A172 (cell line): ENCODE results near the gene GNL1. TPM values are rescaled to one million over a fixed set of nuclear protein-coding genes. Genes with fewer than 3 reads are reported as not detected.

ENCODE experiments used
- DNase-seq: peaks from one replicate; pipeline ENCODE4 v3.0.0-alpha.2; 2015; ENCODE audit warnings: low spot score
- total RNA-seq: library from RNA; depleted of rRNA; stranded (reverse); fragments of >200 nt; shearing (Covaris generic); gene quantifications from 2 replicates; pipeline ENCODE4 v1.2.3, GENCODE V29; 2014

Gene GNL1
- total RNA-seq, 1 experiment from 2014 or later = 15.0 TPM

- no peak for DNase-seq
Observed at GRCh38 chr6:30568245-30568644, 12.0 kb upstream of the GNL1 start.

- DNase-seq = no peak
Observed at GRCh38 chr6:30565772-30566171, 9.5 kb upstream of the GNL1 start.

GRCh38 chr6:30564114-30564513, 7.8 kb upstream of the GNL1 start:
- DNase-seq = no peak

- DNase-seq = no peak
Observed at GRCh38 chr6:30562470-30563425, 6.5 kb upstream of the GNL1 start.

GRCh38 chr6:30560930-30561329, 4.6 kb upstream of the GNL1 start:
- DNase-seq = no peak

- DNase-seq = no peak
Observed at GRCh38 chr6:30557683-30557981, 1.3 kb upstream of the GNL1 start.

GRCh38 chr6:30556906-30557682, 805 bp upstream of the GNL1 start, which contains the start of gene PRR3:
Gene PRR3, plus strand, starts transcription at chr6:30557295. Its CDS starts 50 bp downstream, at chr6:30557345.
- DNase-seq = peak; percentile 86

- DNase-seq = no peak
Observed at GRCh38 chr6:30555816-30556065, 548 bp downstream of the GNL1 start.

GRCh38 chr6:30554962-30555815, 1.1 kb downstream of the GNL1 start:
- no peak for DNase-seq

GRCh38 chr6:30554404-30554803, 1.9 kb downstream of the GNL1 start:
- no peak for DNase-seq

- DNase-seq = no peak
Observed at GRCh38 chr6:30548375-30548774, 7.9 kb downstream of the GNL1 start.

GRCh38 chr6:30547454-30547853, 8.8 kb downstream of the GNL1 start:
- DNase-seq = no peak

GRCh38 chr6:30544666-30545272, 11.5 kb downstream of the GNL1 start:
- DNase-seq = peak; percentile 74

GRCh38 chr6:30543821-30544220, 12.5 kb downstream of the GNL1 start:
- DNase-seq = no peak

GRCh38 chr6:30542915-30543314, 13.4 kb downstream of the GNL1 start:
- DNase-seq = no peak

GRCh38 chr6:30542404-30542725, 13.9 kb downstream of the GNL1 start:
- no peak for DNase-seq

GRCh38 chr6:30541515-30542403, 14.5 kb downstream of the GNL1 start:
- peak; percentile 75 for DNase-seq

- no peak for DNase-seq
Observed at GRCh38 chr6:30537931-30538330, 18.4 kb downstream of the GNL1 start.

- DNase-seq = no peak
Observed at GRCh38 chr6:30533460-30534294, 22.6 kb downstream of the GNL1 start.

- no peak for DNase-seq
Observed at GRCh38 chr6:30530014-30530413, 26.3 kb downstream of the GNL1 start.
